WTC11 (cell line): ENCODE data around the gene PLA2G4A.

Experiments used
- AFF4 ChIP-seq: sonication (generic); formaldehyde crosslinking; IDR thresholded peaks from 2 replicates; pipeline ENCODE4 v1.8.1; 2023; ENCODE audit warnings: mild to moderate bottlenecking, missing genetic modification reagents, borderline replicate concordance
- ATF3 ChIP-seq: sonication (generic); formaldehyde crosslinking; conservative IDR thresholded peaks from 2 replicates; pipeline ENCODE4 v1.8.1; 2022; ENCODE audit warnings: mild to moderate bottlenecking, missing genetic modification reagents
- ATF6 ChIP-seq: sonication (generic); formaldehyde crosslinking; IDR thresholded peaks from 2 replicates; pipeline ENCODE4 v1.8.1; 2023; ENCODE audit warnings: mild to moderate bottlenecking, missing genetic modification reagents
- CTCF ChIP-seq: fragments of 200-600 bp; IDR thresholded peaks from 2 replicates; pipeline ENCODE4 v1.8.0; 2022; ENCODE audit warnings: antibody characterized with exemption
- FOXJ3 ChIP-seq: sonication (generic); formaldehyde crosslinking; IDR thresholded peaks from 2 replicates; pipeline ENCODE4 v1.9.0; 2021; ENCODE audit warnings: missing genetic modification reagents, mild to moderate bottlenecking, borderline replicate concordance
- FOXK1 ChIP-seq: sonication (generic); formaldehyde crosslinking; IDR thresholded peaks from 2 replicates; pipeline ENCODE4 v1.8.0; 2022; ENCODE audit warnings: mild to moderate bottlenecking, moderate library complexity, missing genetic modification reagents
- USF2 ChIP-seq: sonication (generic); formaldehyde crosslinking; IDR thresholded peaks from 2 replicates; pipeline ENCODE4 v1.8.1; 2023; ENCODE audit warnings: mild to moderate bottlenecking, missing genetic modification reagents, moderate library complexity
- ZNF263 ChIP-seq: sonication (generic); formaldehyde crosslinking; IDR thresholded peaks from 2 replicates; pipeline ENCODE4 v1.8.1; 2022; ENCODE audit warnings: low read depth, mild to moderate bottlenecking, moderate library complexity, missing genetic modification reagents

- TF ChIP-seq CTCF (no peak), ATF6 (CRISPR knock-in tag) (no peak), ZNF263 (CRISPR knock-in tag) (no peak), USF2 (CRISPR knock-in tag) (no peak), FOXK1 (CRISPR knock-in tag) (no peak), AFF4 (CRISPR knock-in tag) (no peak), FOXJ3 (CRISPR knock-in tag) (no peak), ATF3 (CRISPR knock-in tag) (no peak)
Observed at GRCh38 chr1:186923486-186923885, 94.7 kb downstream of the PLA2G4A start.
